Stimulated activated CD4-positive, alpha-beta T cell treated with anti-CD3 and anti-CD28 coated beads, Interleukin-4, amount 100 ng/mL, for 1 hour (primary cell): ENCODE results near the gene BCAN.

Experiments
- DNase-seq: peaks from one replicate; pipeline ENCODE4 v3.0.0-alpha.2; 2020

Gene BCAN

DNA sequence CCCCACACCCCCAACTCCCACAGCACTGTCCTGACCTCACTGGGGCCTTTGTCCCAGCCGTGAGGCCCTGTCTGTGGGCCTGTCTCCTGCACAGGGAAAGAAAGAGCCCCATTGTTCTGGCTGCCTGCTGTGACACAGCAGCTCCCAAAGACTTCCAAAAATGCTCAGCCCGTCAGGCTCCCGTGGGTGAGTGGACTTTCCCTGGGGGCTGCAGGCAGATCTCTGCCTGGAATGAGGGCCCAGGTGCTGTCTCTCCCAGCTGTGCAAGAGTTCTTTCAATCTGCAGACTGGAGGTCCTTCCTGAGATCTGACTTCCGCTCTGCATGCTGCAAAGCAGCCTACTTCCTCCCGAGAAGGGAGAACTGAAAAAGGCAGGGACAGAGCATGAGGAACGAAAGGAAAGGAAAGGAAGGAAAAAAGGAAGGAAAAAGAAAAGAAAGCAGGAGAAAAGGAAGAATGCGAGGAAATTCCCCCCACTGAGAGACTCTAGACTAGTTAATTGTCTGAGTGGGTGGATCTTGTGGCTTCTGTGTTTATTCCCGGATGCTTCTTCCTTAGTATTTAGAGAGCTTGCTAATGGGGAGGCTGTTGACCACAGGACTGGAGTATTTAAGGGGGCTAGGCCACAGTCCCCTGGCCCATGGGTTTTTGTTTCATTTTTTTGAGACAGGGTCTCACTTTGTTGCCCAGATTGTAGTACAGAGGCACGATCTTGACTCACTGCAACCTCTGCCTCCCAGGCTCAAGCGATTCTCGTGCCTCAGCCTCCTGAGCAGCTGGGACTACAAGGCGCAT, 20.3 kb downstream of the BCAN start:
- DNase-seq, result no peak

DNA sequence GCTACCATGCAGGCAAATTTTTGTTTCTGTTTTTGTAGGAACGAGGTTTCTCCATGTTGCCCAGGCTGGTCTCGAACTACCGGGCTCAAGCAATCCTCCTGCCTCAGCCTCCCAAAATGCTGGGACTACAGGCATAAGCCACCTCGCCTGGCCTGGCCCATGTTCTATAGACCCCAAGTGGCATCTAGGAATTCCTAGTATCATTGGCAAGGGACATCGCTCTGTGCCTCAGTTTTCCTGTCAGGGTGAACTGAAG, 20.8 kb downstream of the BCAN start:
- DNase-seq, result no peak

DNA sequence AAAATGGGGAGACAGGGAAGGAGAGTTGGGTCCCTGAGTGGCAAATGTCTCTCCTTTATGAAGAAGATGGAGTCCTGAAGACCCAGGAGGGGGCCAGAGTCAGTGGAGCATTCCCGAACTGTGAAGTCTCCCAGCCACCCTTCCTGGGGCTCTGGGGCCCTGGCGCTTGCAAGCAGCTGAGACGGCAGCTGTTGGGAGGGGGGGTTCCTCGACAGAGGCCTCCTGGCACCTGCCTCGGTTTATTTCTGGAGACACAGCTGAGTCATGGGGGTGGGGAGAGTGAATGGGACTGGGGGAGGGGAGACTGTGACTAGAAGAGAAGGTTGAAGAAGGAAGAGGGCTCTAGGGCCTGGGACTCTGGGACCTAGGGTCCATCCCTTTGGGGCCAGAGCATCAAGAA, 21.3 kb downstream of the BCAN start:
- no peak for DNase-seq

DNA sequence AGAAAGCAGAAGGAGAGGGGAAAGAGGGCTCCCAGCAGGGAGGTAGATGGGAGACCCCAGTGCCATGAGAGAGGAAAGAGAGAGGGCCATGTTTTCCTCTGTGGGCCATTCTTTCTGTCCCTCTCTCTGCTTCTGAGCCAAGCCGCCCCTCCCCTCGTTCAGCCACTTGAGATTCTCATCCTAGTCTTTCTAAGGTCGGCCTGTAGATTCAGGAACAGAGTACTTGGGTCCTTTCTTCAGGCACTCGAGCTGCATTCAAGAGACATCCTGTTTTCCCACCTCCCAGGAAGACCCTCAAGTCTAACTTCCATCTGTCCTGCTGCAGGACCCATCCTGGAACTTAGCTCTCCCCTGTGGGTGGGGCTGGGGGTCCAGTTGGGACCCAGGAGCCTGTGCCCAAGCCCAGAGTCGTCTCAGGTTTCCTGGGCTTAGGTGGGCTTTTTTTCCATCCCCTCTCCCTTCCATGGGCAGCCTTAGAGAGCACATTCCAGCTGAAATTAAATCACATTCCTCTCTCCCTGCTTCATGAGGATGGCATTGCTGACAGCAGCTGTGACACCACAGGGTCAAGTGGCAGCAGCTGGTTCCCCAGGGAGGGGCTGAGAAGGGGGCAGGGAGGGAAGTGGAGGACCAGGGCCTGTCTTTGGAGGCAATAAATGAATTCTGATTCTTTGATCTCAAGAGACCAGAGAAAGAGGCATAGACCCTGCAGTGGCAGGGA, 22.3 kb downstream of the BCAN start:
- DNase-seq, result no peak

DNA sequence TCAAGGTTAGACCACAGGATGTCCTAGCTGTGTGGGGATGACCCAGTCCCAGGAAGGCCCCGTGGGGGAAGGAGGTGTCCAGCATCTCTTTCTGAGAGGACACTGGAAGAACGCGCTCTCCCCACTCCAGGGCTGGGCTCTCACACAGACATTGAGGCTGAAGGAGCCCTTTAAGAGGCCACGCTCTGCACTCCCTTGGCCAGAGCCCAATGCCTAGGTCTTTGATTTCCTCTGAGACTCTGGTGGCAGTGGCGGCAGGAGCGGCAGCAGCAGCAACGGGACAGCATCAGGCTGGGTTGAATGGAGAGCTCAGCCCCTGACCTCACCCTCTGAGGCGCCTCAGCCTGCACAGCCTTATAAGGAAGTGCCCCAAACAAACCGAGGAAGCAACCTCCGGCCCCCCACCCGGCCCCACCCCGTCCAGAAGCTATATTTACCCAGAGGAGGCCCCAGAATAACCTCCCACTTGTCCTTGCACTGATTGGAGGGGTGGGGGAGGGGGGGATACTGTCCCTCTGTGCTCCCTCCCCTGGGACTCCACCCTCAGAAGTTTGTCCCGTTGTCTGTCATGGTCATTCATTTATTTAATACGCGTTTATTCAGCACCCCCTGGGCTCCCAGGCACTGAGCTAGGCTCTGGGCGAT, 23.0 kb downstream of the BCAN start:
- no peak for DNase-seq

DNA sequence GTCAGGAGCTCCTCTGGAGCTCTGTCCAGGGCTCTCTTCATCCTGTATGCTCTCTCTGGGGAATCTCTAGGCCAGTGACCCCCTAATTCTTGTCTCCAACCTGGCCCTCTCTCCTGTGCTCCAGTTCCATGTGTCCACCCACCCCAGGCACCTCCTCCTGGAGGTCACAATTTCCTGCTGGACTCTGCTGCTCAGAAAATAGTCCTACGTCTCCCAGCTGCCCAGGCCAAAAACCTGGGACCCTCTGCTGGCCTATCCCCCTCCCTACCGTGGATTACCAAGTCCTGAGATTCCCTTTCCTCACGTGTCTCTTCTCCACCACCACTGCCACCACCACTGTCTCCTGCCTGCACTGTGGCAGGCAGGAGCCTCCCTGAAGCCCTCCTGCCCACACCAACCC, 23.6 kb downstream of the BCAN start:
- no peak for DNase-seq

DNA sequence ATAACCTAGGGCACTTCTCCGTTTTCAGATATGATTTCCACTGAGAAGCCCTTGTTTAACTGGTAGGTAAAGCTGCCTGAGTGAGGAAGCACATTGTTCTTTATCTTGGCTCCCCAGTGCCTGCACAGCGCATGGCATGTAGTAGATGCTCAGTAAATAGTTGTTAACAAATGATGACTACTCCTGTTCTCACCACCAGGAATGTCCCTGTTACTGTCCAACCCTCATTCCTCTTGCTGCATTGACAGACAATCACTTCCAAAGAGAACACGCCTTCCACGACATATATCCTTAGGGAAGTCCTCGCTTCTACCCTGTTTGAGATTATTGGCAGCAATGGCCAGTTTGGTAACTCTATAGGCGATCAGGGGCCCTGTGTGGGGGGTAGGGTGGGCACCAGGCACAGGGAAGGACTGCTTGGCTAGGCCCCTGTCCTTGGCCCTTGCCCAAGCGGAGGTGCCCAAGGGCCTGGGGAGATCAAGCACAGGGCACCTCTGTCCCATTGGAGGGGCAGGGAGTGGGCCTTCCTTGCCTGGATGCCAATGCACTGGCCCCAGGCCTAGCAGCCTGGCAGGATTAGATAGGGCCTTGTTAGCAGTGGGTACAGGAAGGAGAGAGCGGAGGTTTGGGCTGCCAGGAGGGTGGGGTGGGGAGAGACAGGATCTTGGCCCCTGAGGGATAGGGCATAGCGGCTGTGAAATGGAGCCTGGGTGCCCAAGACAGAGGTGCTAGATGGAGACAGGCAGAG, 25.1 kb downstream of the BCAN start:
- DNase-seq, result no peak

DNA sequence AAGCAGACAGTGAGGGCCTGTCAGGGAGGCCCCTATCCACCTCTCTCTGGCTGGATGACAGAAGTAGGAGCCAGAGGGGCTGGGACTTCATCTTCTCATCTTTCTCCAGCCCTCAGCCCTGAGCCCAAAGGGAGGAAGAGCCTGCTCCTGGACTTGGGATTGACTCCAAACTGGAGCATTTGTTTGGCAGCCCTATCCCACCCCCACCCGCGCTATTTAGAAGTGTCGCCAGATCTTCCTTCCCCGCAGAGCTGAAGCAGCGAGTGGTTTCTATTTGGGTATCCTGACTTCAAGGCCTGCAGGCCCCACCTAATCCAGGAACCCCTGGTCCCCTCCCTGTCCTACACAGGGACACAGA, 25.7 kb downstream of the BCAN start:
- DNase-seq, result no peak

DNA sequence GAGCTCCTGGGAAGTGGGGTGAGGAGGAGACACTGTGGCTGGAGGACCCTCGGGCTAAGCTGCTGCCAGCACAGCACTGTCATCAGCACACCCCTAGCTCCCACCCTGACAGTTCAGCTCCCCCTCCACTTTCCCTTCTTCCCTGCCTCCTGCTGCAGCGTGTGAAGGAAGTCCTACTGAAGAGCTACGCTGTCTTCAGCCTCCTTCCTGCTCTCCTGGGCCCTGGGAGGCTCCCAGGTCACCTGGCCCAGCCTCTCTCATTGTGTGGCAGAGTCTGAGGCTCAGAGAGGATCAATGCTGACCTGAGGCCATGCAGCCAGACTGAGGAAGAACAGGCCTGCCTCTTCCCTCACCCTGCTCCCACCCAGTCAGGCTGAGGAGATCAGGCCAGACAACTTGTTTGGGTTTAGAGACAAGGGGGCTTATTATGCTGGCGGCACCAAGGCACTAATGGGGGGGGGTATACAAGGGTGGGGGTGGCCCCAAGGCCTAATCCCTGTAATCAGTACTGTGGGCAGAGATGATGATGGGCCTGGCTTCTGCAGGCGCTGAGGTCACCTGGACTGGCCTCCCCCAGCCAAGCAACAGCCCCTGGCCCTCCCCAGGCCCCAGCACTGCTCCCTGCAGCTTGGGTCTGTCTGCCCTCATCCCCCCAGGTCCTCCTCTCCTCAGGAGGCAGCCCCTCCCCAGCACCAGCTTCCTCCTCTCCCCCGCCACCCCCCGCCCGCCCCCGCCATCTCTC, 26.2 kb downstream of the BCAN start:
- DNase-seq, result no peak

DNA sequence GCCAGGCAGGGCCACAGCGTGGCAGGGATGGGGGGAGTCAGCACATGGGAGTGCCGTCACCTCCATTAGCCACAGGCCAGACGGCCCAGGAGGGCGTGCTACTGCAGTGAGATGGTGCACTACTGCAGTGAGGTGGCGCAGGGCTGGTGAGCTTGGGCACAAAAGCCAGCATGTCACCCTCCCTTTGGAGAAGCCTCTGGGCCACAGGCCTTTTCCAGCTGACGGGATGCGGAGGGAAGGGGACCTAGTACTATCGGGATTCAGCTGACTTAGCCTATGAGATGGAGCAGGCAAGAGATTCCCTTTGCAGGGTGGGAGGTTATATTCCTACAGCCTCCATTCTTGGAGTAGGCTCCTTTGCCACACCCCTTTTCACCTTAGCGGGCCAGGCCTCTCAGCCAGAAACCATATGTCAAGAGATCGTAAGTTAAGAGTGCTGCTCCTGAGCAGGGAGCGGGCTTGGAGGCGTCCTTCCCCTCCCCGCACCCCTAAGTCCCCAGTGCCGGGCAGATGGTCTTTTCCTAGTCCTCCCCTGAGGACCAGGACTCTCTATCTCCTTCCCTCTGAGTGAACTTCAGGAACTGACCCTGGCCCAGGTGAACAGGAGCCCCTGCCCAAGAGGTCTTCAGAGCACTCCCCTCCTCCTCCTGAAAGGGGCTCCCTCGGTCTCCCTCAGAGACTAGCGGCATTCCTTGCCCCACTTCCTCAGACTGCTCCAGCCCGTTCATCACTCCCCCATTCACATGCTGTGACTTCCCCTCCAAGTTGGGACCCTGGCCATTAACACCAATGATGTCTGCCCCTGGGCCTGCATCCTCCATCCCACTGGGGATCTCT, 27.1 kb downstream of the BCAN start:
- DNase-seq, result no peak

DNA sequence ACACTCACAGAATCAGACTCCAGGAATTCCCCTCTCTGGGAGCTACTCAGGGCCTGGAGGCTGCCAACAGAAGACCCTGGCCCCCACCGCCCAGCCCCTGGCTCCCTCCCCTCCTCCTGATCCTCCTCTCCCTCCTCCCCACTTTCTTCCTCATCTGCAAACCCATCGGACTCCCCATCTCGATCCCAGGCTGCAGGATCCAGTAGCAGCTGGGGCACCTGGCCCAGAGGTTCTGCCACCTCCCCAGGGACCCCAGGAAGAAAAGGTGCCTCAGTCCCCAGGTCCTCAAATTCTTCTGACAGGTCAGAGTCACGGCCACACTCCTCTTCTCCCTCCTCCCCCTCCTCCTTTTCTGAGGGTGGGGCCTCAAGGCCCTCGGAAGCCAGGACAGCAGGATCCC, 27.9 kb downstream of the BCAN start:
- DNase-seq, result no peak

DNA sequence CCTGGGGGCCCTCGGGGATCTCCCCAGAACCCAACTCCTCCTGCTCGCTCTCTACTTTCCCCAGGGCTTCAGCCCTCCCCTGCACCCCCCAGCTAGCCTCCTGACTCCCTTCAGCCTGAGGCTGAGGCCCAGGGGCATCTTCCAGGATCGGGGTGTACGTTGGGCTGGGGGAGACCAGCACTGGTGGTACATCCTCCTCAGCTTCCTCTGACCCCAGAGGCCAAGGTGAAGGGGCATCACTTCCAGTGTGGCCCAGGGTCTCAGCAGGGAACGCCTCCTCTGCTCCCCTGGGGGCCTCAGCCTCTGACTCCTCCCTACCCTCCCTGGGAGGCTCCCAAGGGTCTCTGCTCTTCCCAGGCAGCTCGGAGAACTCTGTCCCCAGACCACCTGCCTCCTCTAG, 28.4 kb downstream of the BCAN start:
- no peak for DNase-seq

DNA sequence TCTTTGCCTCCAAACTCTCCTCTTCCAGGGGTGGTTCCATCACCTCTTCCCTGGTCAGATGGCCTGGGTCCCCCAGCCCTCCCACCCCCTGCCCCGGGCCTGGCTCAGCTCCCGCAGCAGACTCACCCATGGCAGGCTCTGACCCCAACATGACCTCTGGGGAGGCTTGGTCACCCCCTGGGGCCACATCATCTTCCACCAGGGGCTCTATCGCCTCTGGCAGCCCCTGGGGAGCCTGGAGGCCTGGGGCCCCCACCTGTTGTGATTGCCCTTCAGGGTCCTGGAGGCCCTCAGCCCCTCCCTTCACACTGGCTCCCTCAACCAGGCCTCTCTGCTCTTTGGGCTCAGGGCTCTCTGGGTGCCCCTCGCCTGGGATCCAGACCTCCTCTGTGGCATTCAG, 28.9 kb downstream of the BCAN start:
- no peak for DNase-seq

DNA sequence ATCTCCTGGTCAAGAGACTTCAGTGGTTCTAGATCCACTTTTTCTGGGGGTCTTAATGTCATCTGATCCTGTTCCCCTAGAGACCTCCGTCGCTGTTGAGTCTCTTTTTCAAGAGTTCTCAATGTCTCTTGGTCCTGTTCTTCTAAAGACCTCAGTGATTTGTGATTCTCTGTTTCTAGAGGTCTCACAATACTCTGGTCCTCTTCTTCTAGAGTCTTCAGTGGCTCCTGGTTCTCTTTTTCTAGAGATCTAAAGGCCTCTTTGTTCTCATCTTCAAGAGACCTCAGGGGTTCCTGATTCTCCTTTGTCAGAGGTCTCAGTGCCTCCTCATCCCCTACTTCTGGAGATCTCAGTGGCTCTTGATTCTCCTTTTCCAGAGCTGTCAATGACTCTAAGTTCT, 29.9 kb downstream of the BCAN start:
- no peak for DNase-seq

DNA sequence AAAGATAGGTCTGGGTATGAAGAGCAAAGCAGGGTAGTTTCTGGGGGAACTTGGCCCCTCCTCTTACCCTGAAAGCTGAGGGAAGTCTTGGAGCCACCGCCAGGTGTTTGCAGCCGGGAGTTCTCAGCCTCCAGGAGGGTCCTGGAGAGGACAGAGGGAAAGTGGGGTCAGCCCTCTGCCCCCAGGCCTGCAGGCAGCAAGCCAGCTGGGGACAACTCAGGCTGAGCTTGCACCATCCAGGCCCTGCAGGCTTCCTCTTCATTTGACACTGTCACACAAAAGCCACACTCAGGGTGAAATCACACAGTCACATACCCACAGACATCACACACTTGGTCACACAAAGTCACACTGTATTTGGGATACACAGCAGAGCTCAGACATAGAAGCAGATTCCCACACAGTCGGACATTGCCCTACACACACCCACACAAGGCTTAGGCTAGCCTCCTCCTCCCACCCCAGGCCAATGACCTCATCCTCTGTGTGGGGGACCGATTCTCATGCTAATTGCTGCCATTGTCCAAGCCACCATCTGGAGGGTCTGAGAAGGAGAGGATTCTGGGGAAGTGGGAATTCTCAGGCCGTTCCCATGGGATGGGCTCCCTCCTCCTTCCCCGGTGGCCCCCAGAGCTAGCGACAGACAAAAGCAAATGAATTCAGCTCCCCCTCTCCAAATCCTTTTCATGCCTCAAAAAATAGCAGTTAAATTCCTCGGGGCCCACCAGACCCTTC, 31.6 kb downstream of the BCAN start:
- no peak for DNase-seq

DNA sequence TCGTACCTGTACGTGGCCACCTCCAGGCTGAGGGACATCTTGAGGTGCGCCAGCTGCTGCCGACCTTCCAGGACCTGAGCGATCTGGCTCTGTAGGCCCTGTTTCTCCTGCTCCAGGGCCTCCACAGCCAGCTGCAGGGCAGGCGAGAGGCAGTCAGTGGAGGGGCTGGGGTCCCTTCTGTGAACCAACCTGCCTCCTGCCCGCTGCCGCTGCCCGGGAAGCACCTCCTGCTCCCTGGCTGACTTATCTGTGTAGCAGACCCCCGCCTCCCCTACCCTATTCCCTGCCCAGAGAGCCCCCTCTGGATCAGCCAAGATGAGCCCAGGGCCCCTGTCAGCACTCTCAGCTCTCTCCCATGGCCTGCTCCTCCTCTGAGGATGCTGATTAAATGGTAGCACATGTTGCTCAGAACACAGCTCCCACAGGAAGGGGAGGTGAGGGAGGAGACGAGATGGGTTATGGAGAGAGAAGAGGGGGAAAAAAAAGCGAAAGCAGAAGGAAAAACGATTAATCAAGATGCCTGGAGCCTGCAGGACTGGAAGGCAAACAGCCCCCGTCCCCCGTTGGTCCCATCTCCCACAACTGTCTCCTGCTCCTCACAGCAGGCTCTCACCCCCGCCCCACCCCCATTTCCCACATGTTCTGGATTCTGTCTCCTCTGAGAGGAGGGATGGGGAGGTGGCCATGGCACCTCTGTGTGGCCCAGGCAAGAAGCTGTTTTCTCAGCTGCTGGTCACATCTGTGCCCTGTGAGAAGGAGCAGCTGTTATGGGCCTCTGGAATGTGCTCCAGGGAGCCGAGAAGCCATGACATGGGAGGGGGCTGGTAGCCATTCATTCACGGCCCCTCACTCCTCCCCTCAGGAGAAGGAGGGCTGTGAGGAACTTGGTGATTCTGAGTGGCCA, 33.5 kb downstream of the BCAN start:
- no peak for DNase-seq

DNA sequence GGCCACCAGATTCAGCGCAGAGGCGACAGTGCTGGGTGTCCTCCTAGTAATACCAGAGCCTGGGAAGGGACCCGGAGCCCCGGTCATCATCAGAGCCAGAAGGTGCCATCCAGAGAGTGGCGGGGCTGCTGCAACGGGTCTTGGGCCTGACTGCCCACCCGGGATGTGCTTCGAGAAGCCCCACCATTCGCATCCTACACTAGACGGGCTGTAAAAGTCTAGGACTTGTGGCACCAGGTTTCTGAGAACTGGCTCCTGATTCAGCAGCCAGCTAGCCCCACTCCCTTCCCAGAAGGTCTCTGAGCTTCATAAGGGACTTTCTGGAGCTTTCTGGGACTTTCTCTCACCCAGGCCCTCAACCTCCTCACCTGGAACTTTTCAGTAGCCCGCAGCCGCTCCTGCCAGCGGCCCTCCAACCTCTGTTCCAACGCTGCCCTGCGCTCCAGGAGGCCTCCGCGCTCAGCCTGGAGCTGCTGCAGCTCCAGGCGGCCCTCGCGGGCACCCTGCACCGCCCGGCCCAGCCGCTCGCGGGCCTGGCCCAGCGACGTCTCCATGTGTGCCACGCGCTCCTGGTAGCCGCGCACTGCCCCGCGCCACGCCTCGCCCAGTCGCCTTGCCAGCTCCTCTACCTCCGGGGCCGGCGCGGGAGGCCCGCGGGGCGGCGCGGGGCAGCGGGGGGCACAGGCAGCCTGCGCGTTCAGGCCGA, 34.4 kb downstream of the BCAN start:
- no peak for DNase-seq

DNA sequence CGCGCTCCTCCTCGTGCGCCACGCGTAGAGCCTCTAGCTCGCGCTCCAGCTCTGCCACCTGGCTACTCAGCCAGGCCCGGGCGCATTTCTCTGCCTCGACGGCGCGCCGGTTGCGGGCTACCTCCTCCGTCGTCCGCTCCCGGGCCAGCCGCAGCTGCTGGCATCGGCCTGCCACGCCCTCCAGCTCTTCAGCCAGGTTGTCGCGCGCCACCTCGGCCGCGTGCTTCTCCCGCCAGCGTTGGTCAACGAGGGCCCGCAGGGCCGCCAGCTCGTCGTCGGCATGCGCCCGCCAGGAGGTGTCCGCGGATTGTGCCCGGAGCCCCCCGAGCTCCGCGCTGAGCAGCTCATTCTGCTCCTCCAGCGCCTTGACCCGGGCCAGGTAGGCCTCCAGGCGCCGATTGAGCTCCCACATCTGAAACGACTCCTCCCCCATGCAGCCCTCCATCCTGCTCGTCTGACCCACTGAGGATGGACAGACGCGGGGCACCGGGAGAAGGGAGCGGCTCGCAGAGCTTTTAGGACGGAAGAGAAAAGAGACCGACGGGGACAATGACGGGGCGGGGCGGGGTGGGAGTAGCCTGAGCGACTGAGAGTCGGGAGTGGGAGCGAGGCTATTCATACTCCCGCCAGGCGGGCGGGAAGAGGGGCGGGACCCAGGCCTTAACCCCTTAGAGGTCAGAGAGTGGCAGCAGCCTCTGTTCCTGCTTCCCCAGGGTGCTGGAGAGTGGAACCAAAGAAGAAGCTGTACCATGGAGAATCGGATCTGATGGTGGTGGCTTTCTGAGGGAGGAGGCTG, 35.1 kb downstream of the BCAN start, which contains the start of gene NES:
Gene NES (minus strand): TSS at position 588 of the 796 bp plus-strand sequence. CDS start 143 bp downstream, at position 445.
- DNase-seq, result no peak
